Bone marrow (tissue), 2 donors: ENCODE results near the gene PTPN1.

ENCODE experiments used
- DNase-seq, 2 donors: peaks; one replicate each; lab custom pipeline; 2025; lab: John Stamatoyannopoulos, UW

Gene PTPN1

GRCh38 chr20:50634191-50634590 is 124.0 kb downstream of the PTPN1 start:
- no peak for DNase-seq
